ENCODE data around the gene TBC1D23. TPM values are rescaled to one million over a fixed set of nuclear protein-coding genes. Genes with fewer than 3 reads are reported as not detected.
A peak's percentile ranks its signal among the peaks of the same experiment; 100 is the strongest.
"Not testable (repeated sequence)": the region's sequence is repeated elsewhere in the genome, so short reads cannot be mapped to it uniquely, and the experiment has no call there.

Gene TBC1D23
- total RNA-seq, 1 donor: 12.7 TPM

DNA sequence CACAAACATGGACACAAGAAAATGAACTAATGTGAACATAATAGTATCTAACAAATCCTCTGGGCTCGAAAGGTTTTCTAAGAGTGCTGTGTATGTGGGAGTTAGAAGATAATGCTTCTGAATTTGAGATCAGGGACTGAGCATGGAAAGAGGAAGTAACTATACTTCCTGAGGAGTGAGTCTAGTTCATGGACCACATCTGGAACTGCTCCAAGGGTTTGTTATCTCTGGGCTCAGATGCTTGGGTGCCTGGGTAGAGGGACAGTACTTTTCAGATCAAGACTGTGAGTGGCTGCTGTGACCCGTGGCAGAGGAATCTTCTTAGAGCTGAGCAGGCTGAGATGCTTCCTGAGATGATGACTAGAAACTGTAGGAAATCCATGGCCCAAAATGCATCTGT, 28.5 kb downstream of the TBC1D23 start:
- DNase-seq (ENCODE audit: low read depth in 2 of 3, low spot score in 2 of 3): peak in 2 of 3 donors; percentile 84 to 94

- DNase-seq (ENCODE audit: low read depth in 2 of 3, low spot score in 2 of 3): no peak
These were observed 34.3 kb downstream of the TBC1D23 start for GRCh38 chr3:100295089-100295488.

DNA sequence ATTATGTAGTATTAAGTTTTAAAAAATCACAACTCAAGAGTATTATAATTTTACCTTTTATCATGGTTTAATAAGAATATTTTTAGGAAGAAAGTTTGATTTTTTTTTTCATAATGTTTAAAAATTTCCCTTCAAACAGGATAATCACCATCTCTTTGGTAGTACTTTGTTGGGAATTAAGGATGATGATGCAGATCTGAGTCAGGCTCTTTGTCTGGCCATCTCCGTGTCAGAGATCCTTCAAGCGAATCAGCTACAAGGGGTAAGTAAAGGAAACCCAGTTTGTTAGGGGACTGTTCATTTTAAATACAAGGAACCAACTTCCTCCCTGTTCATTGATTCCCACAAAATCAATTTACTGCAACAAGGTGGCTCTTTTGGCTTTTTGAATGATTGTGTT, 37.0 kb downstream of the TBC1D23 start:
- no peak for DNase-seq (ENCODE audit: low read depth in 2 of 3, low spot score in 2 of 3)

DNA sequence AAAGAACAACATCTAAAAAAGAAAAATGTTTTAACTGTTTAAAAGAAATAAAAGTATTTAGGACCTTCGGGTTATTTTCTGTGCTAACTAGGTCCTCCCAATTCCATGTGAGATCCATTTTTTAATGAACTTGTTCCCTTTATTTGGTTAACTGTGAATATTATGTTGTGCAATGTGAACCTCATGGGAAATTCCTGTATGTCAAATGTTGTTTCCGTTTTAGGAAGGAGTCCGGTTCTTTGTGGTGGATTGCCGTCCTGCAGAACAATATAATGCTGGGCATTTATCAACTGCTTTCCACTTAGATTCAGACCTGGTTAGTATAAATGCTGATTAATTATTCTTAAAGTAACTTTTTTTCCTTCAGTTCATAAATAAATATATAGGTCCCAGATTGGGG, 38.2 kb downstream of the TBC1D23 start:
- DNase-seq (ENCODE audit: low read depth in 2 of 3, low spot score in 2 of 3): no peak

- DNase-seq (ENCODE audit: low read depth in 2 of 3, low spot score in 2 of 3): no peak
These were observed 45.9 kb downstream of the TBC1D23 start for GRCh38 chr3:100306695-100307094.

DNA sequence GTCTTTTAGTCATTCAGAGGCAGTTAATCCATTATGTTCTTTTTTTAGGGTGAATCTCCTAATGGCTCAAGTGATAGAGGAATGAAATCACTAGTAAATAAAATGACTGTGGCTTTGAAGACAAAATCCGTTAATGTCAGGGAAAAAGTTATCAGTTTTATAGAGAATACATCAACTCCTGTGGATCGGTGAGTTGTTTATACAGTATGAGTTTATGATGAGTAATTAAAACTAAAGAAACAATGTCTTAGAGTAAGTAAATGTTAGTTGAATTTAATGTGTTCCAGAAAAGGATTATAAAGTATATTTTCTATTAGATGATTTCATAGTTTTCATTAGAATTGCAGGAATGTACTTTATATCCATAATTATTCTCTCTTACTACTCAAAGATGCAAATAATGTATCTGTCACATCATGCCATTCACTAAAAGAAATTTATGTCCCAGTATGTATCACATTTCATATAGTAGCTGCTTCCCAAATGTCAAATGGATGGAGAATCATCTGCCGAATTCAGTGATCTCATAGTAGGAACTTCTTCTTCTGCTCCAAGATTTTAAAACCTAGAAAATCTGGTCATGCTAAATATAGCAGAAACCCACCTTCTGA, 49.7 kb downstream of the TBC1D23 start:
- no peak for DNase-seq (ENCODE audit: low read depth in 2 of 3, low spot score in 2 of 3)

GRCh38 chr3:100311011-100311410, 50.2 kb downstream of the TBC1D23 start:
- DNase-seq (ENCODE audit: low read depth in 2 of 3, low spot score in 2 of 3): no peak

GRCh38 chr3:100316641-100317069, 55.9 kb downstream of the TBC1D23 start:
- peak; percentile 17 to 79 (median 60) for DNase-seq (ENCODE audit: low read depth in 2 of 3, low spot score in 2 of 3)

- peak in 1 of 3 donors; percentile 14 for DNase-seq (ENCODE audit: low read depth in 2 of 3, low spot score in 2 of 3)
These were observed 57.1 kb downstream of the TBC1D23 start for GRCh38 chr3:100317912-100318311.

GRCh38 chr3:100319951-100320350, 59.2 kb downstream of the TBC1D23 start:
- no peak for DNase-seq (ENCODE audit: low read depth in 2 of 3, low spot score in 2 of 3)

DNA sequence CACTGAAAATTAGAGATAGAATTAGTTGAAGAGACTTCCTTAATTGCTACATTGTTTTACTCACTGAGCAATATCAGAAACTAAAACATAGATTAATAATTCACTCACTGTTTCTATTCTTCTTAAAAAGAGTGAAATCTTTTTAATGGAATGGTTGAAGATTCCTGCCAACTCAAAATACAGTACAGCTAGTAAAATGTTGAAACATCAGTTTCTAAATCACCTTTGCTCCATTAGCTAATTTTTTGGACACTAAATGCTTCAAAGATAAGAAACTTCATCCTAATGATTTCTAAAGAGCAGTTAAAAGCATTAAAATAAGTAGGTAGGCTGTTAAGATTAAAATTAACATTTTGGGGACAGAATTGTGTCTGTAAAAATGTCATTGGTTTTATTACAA, 63.3 kb downstream of the TBC1D23 start:
- DNase-seq (ENCODE audit: low read depth in 2 of 3, low spot score in 2 of 3): no peak

GRCh38 chr3:100325827-100326226, 65.0 kb downstream of the TBC1D23 start:
- DNase-seq (ENCODE audit: low read depth in 2 of 3, low spot score in 2 of 3): no peak

GRCh38 chr3:100327377-100327776, 66.6 kb downstream of the TBC1D23 start:
- not testable (repeated sequence) for DNase-seq (ENCODE audit: low read depth in 2 of 3, low spot score in 2 of 3)

DNA sequence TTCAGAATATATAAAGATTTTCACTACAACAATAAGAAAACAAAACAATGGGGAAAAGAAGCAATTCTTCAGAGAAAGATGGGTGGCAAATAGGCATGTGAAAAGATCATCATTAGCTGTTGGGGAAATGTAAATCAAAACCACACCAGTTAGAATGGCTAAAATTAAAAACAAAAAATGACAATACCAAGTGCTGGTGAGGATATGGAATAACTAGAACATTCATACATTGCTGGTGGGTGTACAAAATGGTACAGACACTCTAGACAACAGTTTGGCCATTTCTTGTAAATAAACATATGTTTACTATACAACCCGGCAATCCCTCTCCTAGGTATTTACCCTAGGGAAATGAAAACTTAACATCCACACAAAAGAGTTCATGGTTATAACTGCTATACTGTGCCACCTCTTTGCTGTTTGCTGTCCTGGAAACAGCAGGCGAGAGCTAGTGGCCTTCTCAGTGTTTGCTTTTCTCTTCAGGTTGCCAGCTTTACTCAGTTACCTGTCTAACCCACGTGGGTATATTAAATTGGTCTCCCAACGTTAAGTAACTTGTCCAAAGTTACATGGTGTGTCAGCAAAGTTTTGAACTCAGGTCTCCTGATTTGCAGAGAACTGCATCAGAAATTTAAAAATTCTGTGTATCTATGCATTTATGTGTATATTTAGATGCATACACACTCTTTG, 69.2 kb downstream of the TBC1D23 start:
- DNase-seq (ENCODE audit: low read depth in 2 of 3, low spot score in 2 of 3): no peak

- DNase-seq (ENCODE audit: low read depth in 2 of 3, low spot score in 2 of 3): no peak
These were observed 69.9 kb downstream of the TBC1D23 start for GRCh38 chr3:100330651-100331050.

DNA sequence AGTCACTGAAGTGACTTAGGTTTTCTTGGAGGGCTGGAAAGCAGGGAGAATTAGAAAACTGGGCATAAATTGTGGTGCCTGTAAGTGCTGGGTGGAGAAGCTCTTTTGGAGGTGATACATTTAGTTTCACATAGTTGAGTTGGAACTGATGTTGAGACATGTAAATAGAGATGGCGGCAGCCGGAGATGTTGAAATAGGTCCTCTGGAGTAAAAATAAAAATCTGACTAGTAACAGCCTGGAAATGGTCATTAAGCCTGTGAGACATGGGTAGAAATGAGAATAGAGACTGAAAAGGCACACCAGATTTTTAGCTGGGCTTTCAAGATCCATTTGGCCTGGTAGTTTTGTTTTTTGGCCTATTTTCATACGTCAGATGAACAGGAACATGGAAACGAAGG, 70.9 kb downstream of the TBC1D23 start:
- no peak for DNase-seq (ENCODE audit: low read depth in 2 of 3, low spot score in 2 of 3)

- DNase-seq (ENCODE audit: low read depth in 2 of 3, low spot score in 2 of 3): no peak
These were observed 72.3 kb downstream of the TBC1D23 start for GRCh38 chr3:100333051-100333450.

- DNase-seq (ENCODE audit: low read depth in 2 of 3, low spot score in 2 of 3): no peak
These were observed 73.2 kb downstream of the TBC1D23 start for GRCh38 chr3:100333970-100334487.

GRCh38 chr3:100334488-100335351, 73.9 kb downstream of the TBC1D23 start, which contains the start of gene NIT2:
Gene NIT2, plus strand, starts transcription at chr3:100334757. Its CDS starts 35 bp downstream, at chr3:100334792.
- DNase-seq (ENCODE audit: low read depth in 2 of 3, low spot score in 2 of 3): peak; percentile 51 to 86 (median 85)

DNA sequence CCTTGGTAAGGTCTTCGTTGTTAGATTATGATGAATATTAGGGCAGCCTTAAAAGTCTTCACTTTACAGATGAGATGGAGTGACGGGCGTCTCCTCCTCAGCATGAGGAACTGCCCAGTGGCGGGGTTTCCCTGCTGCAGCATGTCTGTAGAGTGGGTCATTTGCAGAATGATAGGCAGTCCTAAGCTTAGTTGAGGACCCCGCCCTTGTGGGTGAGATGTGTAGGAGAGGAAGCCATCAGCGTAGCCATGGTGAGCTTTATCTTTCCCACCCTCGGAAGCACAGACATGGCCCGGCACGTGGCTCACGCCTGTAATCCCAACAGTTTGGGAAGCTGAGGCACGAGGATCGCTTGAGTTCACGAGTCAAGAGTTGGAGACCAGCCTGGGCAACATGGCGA, 74.6 kb downstream of the TBC1D23 start:
- DNase-seq (ENCODE audit: low read depth in 2 of 3, low spot score in 2 of 3): peak in 2 of 3 donors; percentile 31 to 53

GRCh38 chr3:100336229-100336628, 75.4 kb downstream of the TBC1D23 start:
- DNase-seq (ENCODE audit: low read depth in 2 of 3, low spot score in 2 of 3): not testable (repeated sequence)

All from hematopoietic multipotent progenitor cell (in vitro differentiated cells).